Mesenchymal stem cell (in vitro differentiated cells and primary cell): Measurements from ENCODE around the gene NKIRAS2.

Experiments used
- DNase-seq: peaks from one replicate; pipeline ENCODE4 v3.0.0-alpha.2; 2013
- H2AFZ ChIP-seq: one replicate; pipeline ENCODE4 v1.6.1; 2013; ENCODE audit warnings: low read depth, mild to moderate bottlenecking, control low read depth, inconsistent platforms, low read length, moderate library complexity
- H2AK5ac ChIP-seq: 2 replicates; pipeline ENCODE4 v1.6.1; 2013; ENCODE audit warnings: low read length, moderate library complexity, mild to moderate bottlenecking, inconsistent platforms; ENCODE audit not compliant: severe bottlenecking
- H2BK120ac ChIP-seq: one replicate; pipeline ENCODE4 v1.6.1; 2013; ENCODE audit warnings: low read depth, mild to moderate bottlenecking, inconsistent platforms, low read length, moderate library complexity
- H2BK12ac ChIP-seq, 2 experiments: one replicate each; pipeline ENCODE4 v1.6.1; 2013; ENCODE audit warnings: inconsistent platforms in 2 of 2, low read length in 2 of 2, mild to moderate bottlenecking in 2 of 2, moderate library complexity in 2 of 2, control low read depth in 1 of 2
- H2BK15ac ChIP-seq: one replicate; pipeline ENCODE4 v1.6.1; 2013; ENCODE audit warnings: mild to moderate bottlenecking, low read depth, inconsistent platforms; ENCODE audit not compliant: poor library complexity, severe bottlenecking
- H2BK5ac ChIP-seq: 2 replicates; pipeline ENCODE4 v1.6.1; 2013; ENCODE audit warnings: low read depth, mild to moderate bottlenecking, low read length, control low read depth, inconsistent platforms; ENCODE audit not compliant: poor library complexity, severe bottlenecking
- H3K14ac ChIP-seq, 2 experiments: one replicate each; pipeline ENCODE4 v1.6.1; 2013; ENCODE audit warnings: inconsistent platforms in 2 of 2, low read length in 2 of 2, control low read depth in 1 of 2, mild to moderate bottlenecking in 1 of 2, moderate library complexity in 1 of 2
- H3K18ac ChIP-seq, 2 experiments: one replicate each; pipeline ENCODE4 v1.6.1; 2013; ENCODE audit warnings: inconsistent platforms in 2 of 2, low read length in 2 of 2, control low read depth in 1 of 2, low read depth in 1 of 2, mild to moderate bottlenecking in 1 of 2
- H3K23ac ChIP-seq, 2 experiments: one replicate each; pipeline ENCODE4 v1.6.1; 2013; ENCODE audit warnings: inconsistent platforms in 2 of 2, low read length in 2 of 2, mild to moderate bottlenecking in 2 of 2, moderate library complexity in 2 of 2, control low read depth in 1 of 2
- H3K27ac ChIP-seq: 2 replicates; pipeline ENCODE4 v1.5.1; 2013; ENCODE audit warnings: mild to moderate bottlenecking, moderate library complexity, low read length, control low read depth, inconsistent platforms; ENCODE audit not compliant: poor library complexity, severe bottlenecking
- H3K27me3 ChIP-seq, 2 experiments: 2 replicates each; pipeline versions ENCODE4 v1.6.1 to v1.7.0; 2013; ENCODE audit warnings: low read length in 2 of 2, mild to moderate bottlenecking in 2 of 2, moderate library complexity in 2 of 2, control low read depth in 1 of 2, inconsistent platforms in 1 of 2; ENCODE audit not compliant: control insufficient read depth in 1 of 2, insufficient read depth in 1 of 2
- H3K36me3 ChIP-seq, 2 experiments: 2 replicates each; pipeline versions ENCODE4 v1.6.1 to v1.7.0; 2013; ENCODE audit warnings: low read length in 2 of 2, control low read depth in 1 of 2, inconsistent platforms in 1 of 2, low read depth in 1 of 2, mild to moderate bottlenecking in 1 of 2; ENCODE audit not compliant: insufficient read depth in 2 of 2, control insufficient read depth in 1 of 2
- H3K4ac ChIP-seq, 2 experiments: one replicate each; pipeline ENCODE4 v1.6.1; 2013; ENCODE audit warnings: inconsistent platforms in 2 of 2, low read length in 2 of 2, mild to moderate bottlenecking in 2 of 2, moderate library complexity in 2 of 2, control low read depth in 1 of 2, low read depth in 1 of 2
- H3K4me1 ChIP-seq: 2 replicates; pipeline ENCODE4 v1.6.1; 2013; ENCODE audit warnings: low read depth, low read length, control low read depth; ENCODE audit not compliant: control insufficient read depth, insufficient read depth
- H3K4me2 ChIP-seq: 2 replicates; pipeline ENCODE4 v1.6.1; 2013; ENCODE audit warnings: low read length, mild to moderate bottlenecking, inconsistent platforms; ENCODE audit not compliant: poor library complexity, severe bottlenecking
- H3K4me3 ChIP-seq, 2 experiments: 2 replicates each; pipeline versions ENCODE4 v1.5.1 to v1.7.0; 2013; ENCODE audit warnings: low read length in 2 of 2, mild to moderate bottlenecking in 2 of 2, control low read depth in 1 of 2, low read depth in 1 of 2; ENCODE audit not compliant: insufficient read depth in 1 of 2
- H3K79me1 ChIP-seq: replicated peaks from 2 replicates; pipeline ENCODE4 v1.6.1; 2013; ENCODE audit warnings: mild to moderate bottlenecking, control low read depth, low read length, inconsistent platforms; ENCODE audit not compliant: poor library complexity, severe bottlenecking
- H3K9ac ChIP-seq: 2 replicates; pipeline ENCODE4 v1.7.0; 2013; ENCODE audit warnings: mild to moderate bottlenecking, low read length, moderate library complexity
- H3K9me3 ChIP-seq: 2 replicates; pipeline ENCODE4 v1.7.0; 2013; ENCODE audit warnings: mild to moderate bottlenecking, low read length; ENCODE audit not compliant: control insufficient read depth
- H4K8ac ChIP-seq: one replicate; pipeline ENCODE4 v1.6.1; 2013; ENCODE audit warnings: inconsistent platforms, mild to moderate bottlenecking, low read length, moderate library complexity
- H4K91ac ChIP-seq: one replicate; pipeline ENCODE4 v1.6.1; 2013; ENCODE audit warnings: mild to moderate bottlenecking, low read length, inconsistent platforms
- WGBS: methylation state at CpG from one replicate; pipeline ENCODE4 v1.1.7; 2013; ENCODE audit warnings: mixed read lengths; 5-methylcytosine and 5-hydroxymethylcytosine counted together

The NKIRAS2 gene

DNA sequence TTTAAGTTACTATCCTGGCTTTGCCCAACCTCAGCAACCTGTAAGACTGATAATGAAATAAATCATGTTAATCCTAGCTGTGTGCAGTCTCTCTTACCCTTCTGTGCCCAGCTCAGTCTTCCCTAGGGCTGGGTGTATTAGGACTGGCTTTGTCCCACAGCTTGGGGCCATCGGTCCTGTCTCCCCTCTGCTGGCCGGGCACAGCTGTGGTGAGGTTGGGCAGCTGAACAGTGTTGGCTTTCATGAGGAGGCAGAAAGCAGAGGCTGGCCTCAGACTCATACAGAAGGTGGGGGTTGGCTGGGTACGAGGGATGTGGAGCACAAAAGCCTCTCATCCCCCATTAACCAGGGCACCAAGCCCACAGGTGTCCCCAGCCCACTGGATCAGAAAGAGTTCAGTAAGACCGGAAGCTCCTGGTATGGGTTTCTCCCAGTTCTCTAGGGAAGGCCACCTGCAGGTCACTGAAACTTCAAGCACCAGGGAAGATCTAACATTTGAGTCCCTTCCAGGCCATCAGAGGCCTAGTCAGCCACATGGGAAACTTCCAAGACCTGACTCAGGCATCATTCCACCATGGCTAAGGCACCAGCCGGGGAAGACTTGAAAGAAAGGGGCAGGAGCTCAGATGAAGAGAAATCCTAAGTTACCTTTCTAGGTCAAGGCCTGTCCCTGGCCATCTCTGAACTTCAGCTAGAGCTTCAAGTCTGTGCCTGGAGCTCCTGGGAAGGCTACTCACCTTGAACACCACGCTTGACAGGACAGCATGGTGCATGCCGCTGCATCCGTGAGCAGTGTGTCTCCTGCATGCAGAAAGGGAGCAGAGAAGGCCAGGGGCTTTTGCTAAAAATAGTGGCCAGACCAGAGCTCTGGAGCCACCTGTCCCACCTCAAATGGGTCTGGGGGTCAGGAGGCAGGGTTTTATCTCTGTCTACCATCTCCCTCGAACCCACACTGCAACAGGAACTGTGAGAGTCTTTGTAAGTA, 44.5 kb upstream of the NKIRAS2 start:
- Histone ChIP-seq H3K4ac (no peak overlapping the region), H2AFZ (no peak overlapping the region), H3K9me3 (no peaks in the 10 kb centered on the region), H3K14ac (no peak overlapping the region), H3K4me2 (no peak overlapping the region), H2BK120ac (no peak overlapping the region), H2BK15ac (peak overlapping the region; percentile 6), H4K8ac (no peak overlapping the region), H4K91ac (no peak overlapping the region), H3K23ac (no peak overlapping the region), H3K27ac (no peak overlapping the region), H3K27me3 (no peaks in the 10 kb centered on the region), H3K36me3 (peaks cover 80 to 87% of the 10 kb centered on the region in 2 experiments), H3K4me3 (peak overlapping the region in 1 of 2 experiments; percentile 56), H2BK5ac (no peak overlapping the region), H3K79me1 (peaks cover 21% of the 10 kb centered on the region), H3K4me1 (peaks cover 12% of the 10 kb centered on the region), H3K18ac (no peak overlapping the region), H3K9ac (peak overlapping the region; percentile 85), H2AK5ac (no peak overlapping the region), H2BK12ac (peak overlapping the region in 1 of 2 experiments; percentile 24)
- no peak for DNase-seq
- 99% methylated on average over 9 of the region's 9 CpGs for WGBS

- no peak overlapping the region for H2BK15ac ChIP-seq
- no peak overlapping the region for H3K14ac ChIP-seq
- H3K23ac ChIP-seq, result no peak overlapping the region
- H3K9ac ChIP-seq, result peak overlapping the region; percentile 85
- H2AK5ac ChIP-seq, result no peak overlapping the region
- H3K4me1 ChIP-seq, result peaks cover 12% of the 10 kb centered on the region
- H3K4me2 ChIP-seq, result no peak overlapping the region
- no peak overlapping the region for H2BK5ac ChIP-seq
- H3K36me3 ChIP-seq, result peaks cover 82 to 88% of the 10 kb centered on the region in 2 experiments
- 95% methylated on average over 10 of the region's 11 CpGs for WGBS
- DNase-seq, result no peak
- H3K4me3 ChIP-seq, result peak overlapping the region in 1 of 2 experiments; percentile 56
- H4K8ac ChIP-seq, result no peak overlapping the region
- no peaks in the 10 kb centered on the region for H3K27me3 ChIP-seq
- H2AFZ ChIP-seq, result no peak overlapping the region
- H4K91ac ChIP-seq, result no peak overlapping the region
- H3K27ac ChIP-seq, result no peak overlapping the region
- no peak overlapping the region for H3K18ac ChIP-seq
- no peak overlapping the region for H3K4ac ChIP-seq
- H3K79me1 ChIP-seq, result peaks cover 21% of the 10 kb centered on the region
- no peak overlapping the region for H2BK12ac ChIP-seq
- H3K9me3 ChIP-seq, result no peaks in the 10 kb centered on the region
- H2BK120ac ChIP-seq, result no peak overlapping the region
These were observed 43.6 kb upstream of the NKIRAS2 start for GRCh38 chr17:41976142-41976768.

- Histone ChIP-seq H4K8ac (no peak overlapping the region), H4K91ac (no peak overlapping the region), H3K4me1 (peaks cover 8% of the 10 kb centered on the region), H3K14ac (no peak overlapping the region), H2AK5ac (no peak overlapping the region), H3K9ac (no peak overlapping the region), H3K23ac (no peak overlapping the region), H2BK15ac (no peak overlapping the region), H2BK5ac (no peak overlapping the region), H2AFZ (no peak overlapping the region), H2BK12ac (no peak overlapping the region), H2BK120ac (no peak overlapping the region), H3K18ac (no peak overlapping the region), H3K4me2 (no peak overlapping the region), H3K36me3 (peaks cover 78 to 88% of the 10 kb centered on the region in 2 experiments), H3K27ac (no peak overlapping the region), H3K27me3 (no peaks in the 10 kb centered on the region), H3K9me3 (no peaks in the 10 kb centered on the region), H3K4me3 (no peak overlapping the region), H3K4ac (no peak overlapping the region), H3K79me1 (peaks cover 16% of the 10 kb centered on the region)
- no peak for DNase-seq
- 87% methylated on average over 4 of the region's 4 CpGs for WGBS
These were observed 41.9 kb upstream of the NKIRAS2 start for GRCh38 chr17:41977991-41978390.
